ENCODE measurements around the gene FCSK.

DNA sequence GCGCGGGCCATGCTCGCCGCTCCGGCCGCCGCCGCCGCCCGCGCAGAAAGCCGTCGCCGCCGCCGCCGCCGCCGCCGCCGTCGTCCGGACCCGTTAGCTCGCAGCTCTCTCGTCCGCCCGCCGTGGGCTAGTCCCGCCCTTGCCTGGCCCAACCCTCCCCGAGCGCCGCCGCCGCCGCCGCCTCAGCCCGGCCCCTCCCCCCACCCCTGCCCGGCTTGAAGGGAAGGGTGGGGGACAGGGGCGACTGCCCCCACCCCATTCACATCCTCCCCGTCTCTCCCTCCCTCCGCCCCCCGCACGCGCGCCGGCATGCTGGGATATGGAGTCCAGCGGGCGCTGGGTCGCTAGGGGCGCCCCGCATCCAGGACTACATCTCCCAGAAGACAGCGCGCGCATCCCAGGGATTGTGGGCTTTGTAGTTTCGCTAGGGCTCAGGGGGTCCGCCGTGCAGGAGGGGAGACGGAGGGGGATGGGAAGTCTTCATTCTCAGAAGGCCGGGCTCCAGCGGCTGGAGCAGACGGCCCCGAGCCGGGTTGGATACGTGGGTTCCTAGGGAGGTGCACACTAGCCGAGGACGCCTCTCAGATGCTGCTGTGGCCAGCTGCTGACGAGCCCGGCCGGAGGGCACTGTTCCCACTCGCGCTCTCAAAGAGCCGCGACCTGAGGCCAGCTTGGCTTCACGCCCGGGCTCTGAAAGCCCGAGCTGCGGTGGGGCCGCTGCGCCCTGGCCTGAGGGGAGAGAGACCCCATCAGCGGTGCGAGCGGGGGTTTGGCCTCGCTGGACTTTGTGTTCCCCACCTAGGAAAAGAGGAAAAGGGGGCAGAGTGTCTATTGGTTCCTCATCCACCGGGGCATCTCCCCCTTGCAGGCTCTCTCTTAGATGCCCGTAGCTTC is 15.2 kb upstream of the FCSK start, which contains the start of gene ST3GAL2:
- TF ChIP-seq, protein P1, sequence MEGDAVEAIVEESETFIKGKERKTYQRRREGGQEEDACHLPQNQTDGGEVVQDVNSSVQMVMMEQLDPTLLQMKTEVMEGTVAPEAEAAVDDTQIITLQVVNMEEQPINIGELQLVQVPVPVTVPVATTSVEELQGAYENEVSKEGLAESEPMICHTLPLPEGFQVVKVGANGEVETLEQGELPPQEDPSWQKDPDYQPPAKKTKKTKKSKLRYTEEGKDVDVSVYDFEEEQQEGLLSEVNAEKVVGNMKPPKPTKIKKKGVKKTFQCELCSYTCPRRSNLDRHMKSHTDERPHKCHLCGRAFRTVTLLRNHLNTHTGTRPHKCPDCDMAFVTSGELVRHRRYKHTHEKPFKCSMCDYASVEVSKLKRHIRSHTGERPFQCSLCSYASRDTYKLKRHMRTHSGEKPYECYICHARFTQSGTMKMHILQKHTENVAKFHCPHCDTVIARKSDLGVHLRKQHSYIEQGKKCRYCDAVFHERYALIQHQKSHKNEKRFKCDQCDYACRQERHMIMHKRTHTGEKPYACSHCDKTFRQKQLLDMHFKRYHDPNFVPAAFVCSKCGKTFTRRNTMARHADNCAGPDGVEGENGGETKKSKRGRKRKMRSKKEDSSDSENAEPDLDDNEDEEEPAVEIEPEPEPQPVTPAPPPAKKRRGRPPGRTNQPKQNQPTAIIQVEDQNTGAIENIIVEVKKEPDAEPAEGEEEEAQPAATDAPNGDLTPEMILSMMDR (IDR thresholded peaks at IDR 0.05) = peak in 3 of 4 experiments; percentile 27 to 45 (median 30)
- TF ChIP-seq POLR2A (IDR thresholded peaks at IDR 0.05) (peak; percentile 26 to 40), EP300 (IDR thresholded peaks at IDR 0.05) (no peak), POLR2AphosphoS5 (IDR thresholded peaks at IDR 0.05) (peak; percentile 24)
